ENCODE measurements around the gene MITF. TPM values are rescaled to one million over a fixed set of nuclear protein-coding genes. Genes with fewer than 3 reads are reported as not detected.

Gene MITF
- total RNA-seq, 1 donor from 2014 or later: not detected

- DNase-seq: no peak
- Mint-ChIP-seq H3K4me1 (no peaks in the 10 kb centered on the region), H3K36me3 (ENCODE audit: low read depth) (no peaks in the 10 kb centered on the region), H3K27me3 (no peaks in the 10 kb centered on the region), H3K9me3 (no peaks in the 10 kb centered on the region), H3K27ac (no peak overlapping the region), H3K4me3 (no peak overlapping the region)
- CTCF ChIA-PET: no interaction called here
- intact Hi-C loops (cut with micrococcal nuclease): no loop called here
- no peak for ATAC-seq (ENCODE audit: low read depth)
- POLR2A ChIA-PET: no interaction called here
- no peak for TF ChIP-seq CTCF (IDR thresholded peaks at IDR 0.05)
These were observed 122.3 kb downstream of the MITF start for GRCh38 chr3:69861556-69861955.

- Mint-ChIP-seq H3K36me3 (ENCODE audit: low read depth) (no peaks in the 10 kb centered on the region), H3K9me3 (no peaks in the 10 kb centered on the region), H3K4me1 (no peaks in the 10 kb centered on the region), H3K27ac (no peak overlapping the region), H3K27me3 (no peaks in the 10 kb centered on the region), H3K4me3 (no peak overlapping the region)
- CTCF ChIA-PET: no interaction called here
- DNase-seq: no peak
- POLR2A ChIA-PET: no interaction called here
- ATAC-seq (ENCODE audit: low read depth): no peak
- intact Hi-C loops (cut with micrococcal nuclease): no loop called here
- no peak for TF ChIP-seq CTCF (IDR thresholded peaks at IDR 0.05)
These were observed 124.9 kb downstream of the MITF start for GRCh38 chr3:69864141-69864540.

GRCh38 chr3:69864766-69865165 is 125.5 kb downstream of the MITF start:
- ATAC-seq (ENCODE audit: low read depth): no peak
- intact Hi-C loops (cut with micrococcal nuclease): no loop called here

GRCh38 chr3:69865925-69866679 is 126.8 kb downstream of the MITF start:
- ChIA-PET POLR2A (no interaction called here), CTCF (no interaction called here)
- Mint-ChIP-seq H3K4me1 (no peaks in the 10 kb centered on the region), H3K27ac (no peak overlapping the region), H3K9me3 (no peaks in the 10 kb centered on the region), H3K36me3 (ENCODE audit: low read depth) (no peaks in the 10 kb centered on the region), H3K27me3 (no peaks in the 10 kb centered on the region), H3K4me3 (no peak overlapping the region)
- no peak for ATAC-seq (ENCODE audit: low read depth)
- no peak for TF ChIP-seq CTCF (IDR thresholded peaks at IDR 0.05)
- no peak for DNase-seq
- intact Hi-C loops (cut with micrococcal nuclease): no loop called here

More at GRCh38 chr3:69864766-69865165, 125.5 kb downstream of the MITF start:
- no peak overlapping the region for H3K4me3 Mint-ChIP-seq
- H3K27ac Mint-ChIP-seq: no peak overlapping the region
- H3K27me3 Mint-ChIP-seq: no peaks in the 10 kb centered on the region
- H3K9me3 Mint-ChIP-seq: no peaks in the 10 kb centered on the region
- ChIA-PET POLR2A (no interaction called here), CTCF (no interaction called here)
- no peak for DNase-seq
- no peaks in the 10 kb centered on the region for H3K4me1 Mint-ChIP-seq
- TF ChIP-seq CTCF (IDR thresholded peaks at IDR 0.05): no peak
- no peaks in the 10 kb centered on the region for H3K36me3 Mint-ChIP-seq (ENCODE audit: low read depth)

GRCh38 chr3:69866988-69867720 is 127.9 kb downstream of the MITF start:
- Mint-ChIP-seq H3K36me3 (ENCODE audit: low read depth) (no peaks in the 10 kb centered on the region), H3K9me3 (no peaks in the 10 kb centered on the region), H3K27ac (no peak overlapping the region), H3K4me1 (no peaks in the 10 kb centered on the region), H3K4me3 (no peak overlapping the region), H3K27me3 (no peaks in the 10 kb centered on the region)
- POLR2A ChIA-PET: no interaction called here
- intact Hi-C loops (cut with micrococcal nuclease): no loop called here
- no peak for TF ChIP-seq CTCF (IDR thresholded peaks at IDR 0.05)
- CTCF ChIA-PET: no interaction called here
- DNase-seq (no peak), ATAC-seq (ENCODE audit: low read depth) (no peak)
